GM21390 (cell line): Measurements from ENCODE around the gene NAA35.

Source experiments
- ATAC-seq: cut with Tn5 transposase; IDR thresholded peaks from one replicate; pipeline ENCODE4 v1.9.1; 2021; ENCODE audit not compliant: unreplicated experiment

Gene NAA35

GRCh38 chr9:86061972-86062739 is 121.2 kb downstream of the NAA35 start:
- no peak for ATAC-seq

DNA sequence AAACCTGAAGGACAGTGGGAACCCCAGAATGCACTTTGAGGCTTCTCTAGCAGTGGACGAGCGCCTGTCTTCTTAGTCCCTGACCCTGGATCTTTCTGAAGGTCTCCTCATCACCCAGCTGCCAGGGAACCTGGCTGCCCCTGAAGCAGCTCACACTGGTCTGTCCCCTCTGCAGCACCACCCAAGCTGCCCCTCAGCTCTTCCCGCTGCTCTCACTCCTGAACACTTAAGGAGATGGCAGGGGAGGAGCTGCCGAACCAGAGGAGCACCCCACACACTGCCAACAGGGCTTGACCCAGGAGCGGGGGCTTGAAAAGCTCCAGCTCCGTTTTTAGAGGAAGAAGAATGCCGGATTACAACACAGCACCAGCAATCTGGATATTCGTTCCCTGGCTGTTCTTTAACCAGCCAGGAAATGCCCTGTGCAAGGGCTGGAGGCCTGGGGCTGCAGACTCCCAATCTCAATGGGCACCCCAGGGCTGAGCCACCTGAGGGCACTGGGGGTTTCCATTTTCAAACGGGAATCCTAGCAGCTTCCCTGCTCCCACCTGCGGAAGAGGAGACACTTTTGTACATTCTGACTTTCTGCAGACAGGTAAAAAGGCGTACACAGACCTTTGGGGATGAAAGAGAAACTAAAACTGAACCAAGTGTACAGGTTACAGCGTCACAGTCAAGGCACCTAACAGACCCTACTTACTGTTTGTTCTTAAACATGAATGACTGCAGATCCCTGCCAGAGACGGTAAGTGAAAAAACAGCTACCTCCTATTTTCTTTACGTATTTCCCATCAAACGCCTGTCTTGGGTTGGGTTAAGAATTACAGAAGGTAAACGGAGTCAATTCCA is 122.1 kb downstream of the NAA35 start:
- ATAC-seq = no peak

DNA sequence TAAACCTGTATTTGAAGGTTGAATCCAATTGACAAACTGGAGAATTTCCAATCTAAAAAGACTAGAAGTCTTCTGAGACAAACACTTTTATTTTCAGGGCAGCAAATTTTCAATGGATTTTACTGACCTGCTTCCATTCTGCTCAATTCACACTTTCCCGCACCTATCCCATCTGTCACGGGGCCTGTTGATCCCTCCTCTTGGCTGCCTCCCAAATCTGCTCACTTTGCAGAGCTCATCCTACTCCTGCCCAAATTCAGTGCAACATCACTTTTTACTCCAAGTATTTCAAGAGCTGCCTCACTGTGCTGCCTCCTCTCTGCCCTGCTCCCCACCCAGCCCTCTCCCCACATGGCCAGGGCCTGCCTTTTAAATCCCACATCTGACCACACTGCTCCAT is 123.3 kb downstream of the NAA35 start:
- ATAC-seq = no peak

DNA sequence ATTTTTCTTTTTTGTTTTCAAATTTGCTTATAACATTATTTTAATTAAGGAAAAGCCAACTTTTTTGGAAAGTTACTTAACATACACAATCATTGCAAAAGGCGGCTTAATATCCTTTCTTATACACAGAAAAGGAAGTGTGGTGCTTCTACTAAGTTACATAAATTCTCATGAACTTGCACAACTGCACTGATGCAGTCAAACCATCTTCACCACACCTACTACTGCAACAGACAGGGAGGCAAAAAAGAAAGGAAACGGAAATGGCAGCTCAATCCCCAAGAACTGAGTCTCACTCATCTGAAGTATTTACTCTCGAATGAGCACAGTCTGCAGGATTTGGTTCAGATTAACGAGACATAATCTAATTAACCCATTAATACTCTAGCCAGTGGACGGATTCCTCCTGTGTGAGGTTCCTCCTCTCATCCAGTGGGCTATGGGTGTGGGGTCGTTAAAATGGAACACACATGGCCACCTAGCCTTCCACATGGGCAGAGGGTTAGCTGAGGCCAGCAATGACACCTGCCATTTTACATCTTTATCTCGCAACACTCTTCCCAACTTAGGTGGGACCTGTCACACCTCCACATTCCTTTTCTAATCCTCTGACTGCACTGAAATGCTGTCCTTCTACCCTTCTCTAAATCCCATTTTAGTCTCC is 128.4 kb downstream of the NAA35 start:
- no peak for ATAC-seq
